Cardiac muscle cell (in vitro differentiated cells and primary cell): ENCODE results near the gene ENOX1. TPM values are rescaled to one million over a fixed set of nuclear protein-coding genes. Genes with fewer than 3 reads are reported as not detected.

ENCODE experiments used
- DNase-seq, 2 donors: peaks; one replicate each; pipeline versions ENCODE4 v3.0.0 to v3.0.0-alpha.2; 2010 to 2017; ENCODE audit warnings: low read depth in 1 of 2, low spot score in 1 of 2
- H3K27ac ChIP-seq: fragments of 200-600 bp; sonication (generic); 2 replicates; pipeline ENCODE4 v1.5.1; 2016
- H3K27me3 ChIP-seq: fragments of 200-600 bp; sonication (generic); 2 replicates; pipeline ENCODE4 v1.6.0; 2016; ENCODE audit warnings: control low read depth
- H3K36me3 ChIP-seq: fragments of 200-600 bp; sonication (generic); 2 replicates; pipeline ENCODE4 v1.5.1; 2016; ENCODE audit warnings: control low read depth
- H3K4me1 ChIP-seq: fragments of 200-600 bp; sonication (generic); 2 replicates; pipeline ENCODE4 v1.8.1; 2017; ENCODE audit warnings: low read depth, mild to moderate bottlenecking, mixed run types
- H3K4me3 ChIP-seq: fragments of 200-600 bp; sonication (generic); 2 replicates; pipeline ENCODE4 v1.5.1; 2016; ENCODE audit warnings: mild to moderate bottlenecking
- H3K9me3 ChIP-seq: fragments of 200-600 bp; sonication (generic); 2 replicates; pipeline ENCODE4 v1.5.1; 2017; ENCODE audit warnings: low read depth, mild to moderate bottlenecking, control low read depth
- CTCF ChIP-seq: IDR thresholded peaks from 2 replicates; pipeline ENCODE4 v1.5.1; 2012; ENCODE audit warnings: low read depth, mild to moderate bottlenecking, low read length
- polyA plus RNA-seq: library from polyadenylated mRNA; unstranded; fragments of >200 nt; fragmentation: Nextera tagmentation; extraction: Ambion mirVana; gene quantifications from 2 replicates; pipeline ENCODE4 v1.2.1, GENCODE V29; 2016
- total RNA-seq: library from RNA; depleted of rRNA; stranded (reverse); fragments of >200 nt; gene quantifications from 2 replicates; pipeline ENCODE4 v1.2.3, GENCODE V29; 2016

ENOX1 gene
- total and polyA plus RNA-seq, 2 experiments from 2014 or later, result 2.0 to 5.1 TPM

GRCh38 chr13:43782686-43783085, 4.1 kb downstream of the ENOX1 start:
- Histone ChIP-seq H3K27me3 (peaks cover 73% of the 10 kb centered on the region), H3K4me3 (no peak overlapping the region), H3K27ac (no peak overlapping the region), H3K36me3 (no peaks in the 10 kb centered on the region), H3K4me1 (peaks cover 7% of the 10 kb centered on the region), H3K9me3 (no peaks in the 10 kb centered on the region)
- no peak for DNase-seq
- no peak for TF ChIP-seq CTCF

- Histone ChIP-seq H3K9me3 (no peaks in the 10 kb centered on the region), H3K4me3 (no peak overlapping the region), H3K27ac (no peak overlapping the region), H3K27me3 (peaks cover 70% of the 10 kb centered on the region), H3K4me1 (peaks cover 7% of the 10 kb centered on the region), H3K36me3 (no peaks in the 10 kb centered on the region)
- no peak for TF ChIP-seq CTCF
- DNase-seq, result no peak
These were observed 6.1 kb downstream of the ENOX1 start for GRCh38 chr13:43780666-43781065.

- Histone ChIP-seq H3K4me3 (no peak overlapping the region), H3K36me3 (no peaks in the 10 kb centered on the region), H3K27me3 (peaks cover 53% of the 10 kb centered on the region), H3K9me3 (no peaks in the 10 kb centered on the region), H3K4me1 (peaks cover 7% of the 10 kb centered on the region), H3K27ac (no peak overlapping the region)
- no peak for TF ChIP-seq CTCF
- peak in 1 of 2 donors; percentile 30 for DNase-seq
These were observed 10.2 kb downstream of the ENOX1 start for GRCh38 chr13:43776501-43777079.

GRCh38 chr13:43776006-43776405, 10.8 kb downstream of the ENOX1 start:
- Histone ChIP-seq H3K4me3 (no peak overlapping the region), H3K27ac (no peak overlapping the region), H3K4me1 (peaks cover 7% of the 10 kb centered on the region), H3K9me3 (no peaks in the 10 kb centered on the region), H3K36me3 (no peaks in the 10 kb centered on the region), H3K27me3 (peaks cover 47% of the 10 kb centered on the region)
- TF ChIP-seq CTCF, result no peak
- DNase-seq, result no peak

- Histone ChIP-seq H3K4me3 (no peak overlapping the region), H3K36me3 (no peaks in the 10 kb centered on the region), H3K4me1 (peaks cover 7% of the 10 kb centered on the region), H3K27me3 (peaks cover 26% of the 10 kb centered on the region), H3K27ac (no peak overlapping the region), H3K9me3 (no peaks in the 10 kb centered on the region)
- no peak for TF ChIP-seq CTCF
- no peak for DNase-seq
These were observed 13.2 kb downstream of the ENOX1 start for GRCh38 chr13:43773602-43774001.

GRCh38 chr13:43770871-43771270, 15.9 kb downstream of the ENOX1 start:
- Histone ChIP-seq H3K27me3 (peaks cover 22% of the 10 kb centered on the region), H3K4me1 (peaks cover 6% of the 10 kb centered on the region), H3K4me3 (no peak overlapping the region), H3K27ac (no peak overlapping the region), H3K36me3 (no peaks in the 10 kb centered on the region), H3K9me3 (no peaks in the 10 kb centered on the region)
- TF ChIP-seq CTCF, result no peak
- DNase-seq, result no peak
